NCI-H82 (cell line): ENCODE data around the gene GOLGA5.

ENCODE experiments used
- DNase-seq: peaks from one replicate; lab custom pipeline; 2025; lab: John Stamatoyannopoulos, UW

GOLGA5 gene

DNA sequence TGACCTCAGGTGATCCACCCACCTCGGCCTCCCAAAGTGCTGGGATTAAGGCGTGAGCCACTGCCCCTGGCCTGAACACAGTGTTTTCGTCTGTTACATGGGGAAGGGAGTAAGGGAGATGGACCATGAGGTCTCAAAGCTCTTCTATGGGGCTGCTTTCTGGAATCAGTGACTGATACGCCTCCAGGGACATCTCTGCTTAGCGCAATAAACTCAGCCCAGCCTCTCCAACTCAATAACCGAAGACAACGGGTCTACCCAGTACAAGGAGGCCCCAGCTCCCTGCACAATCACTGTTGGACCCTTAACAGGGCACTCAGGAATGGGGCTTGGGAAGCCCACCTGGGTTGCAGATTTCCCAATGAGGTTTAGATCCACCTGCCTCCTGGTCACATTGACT is 86.2 kb downstream of the GOLGA5 start:
- DNase-seq, result peak; percentile 41

- DNase-seq, result peak; percentile 80
Observed at GRCh38 chr14:92880851-92881250, 86.7 kb downstream of the GOLGA5 start.

- no peak for DNase-seq
Observed at GRCh38 chr14:92883066-92883465, 89.0 kb downstream of the GOLGA5 start.

- no peak for DNase-seq
Observed at GRCh38 chr14:92884410-92884809, 90.3 kb downstream of the GOLGA5 start.

GRCh38 chr14:92885279-92886061 is 91.4 kb downstream of the GOLGA5 start:
- DNase-seq, result peak; percentile 29

- peak; percentile 97 for DNase-seq
Observed at GRCh38 chr14:92886337-92886736, 92.2 kb downstream of the GOLGA5 start.

DNA sequence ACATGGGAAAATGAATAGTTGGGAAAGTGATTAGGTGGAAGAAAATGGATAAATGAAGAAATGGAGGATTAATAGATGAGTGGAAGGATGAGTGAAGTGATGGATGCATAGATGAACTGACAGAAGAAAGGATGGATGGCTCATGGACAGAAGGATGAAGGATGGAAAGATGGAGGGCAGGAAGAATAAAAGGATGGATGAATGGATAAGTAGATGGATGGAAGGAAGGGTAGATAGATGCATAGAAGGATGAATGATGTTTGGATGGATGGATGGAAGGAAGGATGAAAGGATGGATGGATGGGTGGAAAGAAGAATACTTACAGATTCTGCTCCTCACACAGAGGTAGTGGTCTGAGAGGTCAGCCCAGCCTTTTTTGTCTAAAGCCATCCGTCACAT is 93.1 kb downstream of the GOLGA5 start:
- DNase-seq, result no peak

GRCh38 chr14:92888896-92889295 is 94.8 kb downstream of the GOLGA5 start:
- no peak for DNase-seq
